H1 (cell line): Measurements from ENCODE around the gene AGT. TPM values are rescaled to one million over a fixed set of nuclear protein-coding genes. Genes with fewer than 3 reads are reported as not detected.

Experiments used
- BRCA1 ChIP-seq: IDR thresholded peaks from 2 replicates; pipeline ENCODE4 v1.6.1; 2012; ENCODE audit warnings: low read depth, low read length, improper control_type of control experiment
- CHD1 ChIP-seq: IDR thresholded peaks from 2 replicates; pipeline ENCODE4 v1.6.1; 2012; ENCODE audit warnings: low read depth, low read length, improper control_type of control experiment
- EP300 ChIP-seq, 2 experiments: IDR thresholded peaks; 1 replicate in 1 of 2; 2 replicates in 1 of 2; pipeline ENCODE4 v1.6.1; 2011 to 2012; ENCODE audit warnings: low read depth in 2 of 2, low read length in 2 of 2, mild to moderate bottlenecking in 2 of 2, borderline replicate concordance in 1 of 2, inconsistent platforms in 1 of 2, moderate library complexity in 1 of 2
- NRF1 ChIP-seq: IDR thresholded peaks from 2 replicates; pipeline ENCODE4 v1.6.1; 2011; ENCODE audit warnings: mild to moderate bottlenecking, low read depth, low read length, improper control_type of control experiment
- RFX5 ChIP-seq: IDR thresholded peaks from 2 replicates; pipeline ENCODE4 v1.6.1; 2011; ENCODE audit warnings: low read depth, low read length, improper control_type of control experiment, borderline replicate concordance
- TAF7 ChIP-seq: optimal IDR thresholded peaks from 2 replicates; pipeline ENCODE3; 2011; ENCODE audit warnings: low read depth, mild to moderate bottlenecking, inconsistent platforms, low read length, moderate library complexity, borderline replicate concordance
- ZNF274 ChIP-seq: IDR thresholded peaks from 2 replicates; pipeline ENCODE4 v1.7.0; 2012; ENCODE audit warnings: low read length, borderline replicate concordance; ENCODE audit errors: extremely low read depth
- polyA plus RNA-seq, 7 experiments: library from polyadenylated mRNA; depleted of rRNA in 3 of 7; stranded (reverse) in 5 of 7; unstranded in 2 of 7; fragments of >200 nt in 5 of 7; fragments of 200-250 nt in 2 of 7; gene quantifications; 1 replicate in 5 of 7; 2 replicates in 1 of 7; 4 replicates in 1 of 7; pipeline versions ENCODE4 v1.2.1 to v1.2.3, GENCODE V29; 2011 to 2013; ENCODE audit warnings: missing spikeins in 2 of 7, mixed read lengths in 2 of 7
- total RNA-seq: library from RNA; stranded (reverse); fragmentation: NEBNext Ultra II Directional; extraction: Animal tissue kit (Norgen Biotek cat#: 25700); gene quantifications from 2 replicates; pipeline ENCODE4 v1.2.1, GENCODE V29; 2021

Gene AGT
- total and polyA plus RNA-seq, 2 of the 8 experiments (the other 6 are each of a cell fraction or from before 2014, with no cell fraction given) = 0.20 TPM; not detected in 1

DNA sequence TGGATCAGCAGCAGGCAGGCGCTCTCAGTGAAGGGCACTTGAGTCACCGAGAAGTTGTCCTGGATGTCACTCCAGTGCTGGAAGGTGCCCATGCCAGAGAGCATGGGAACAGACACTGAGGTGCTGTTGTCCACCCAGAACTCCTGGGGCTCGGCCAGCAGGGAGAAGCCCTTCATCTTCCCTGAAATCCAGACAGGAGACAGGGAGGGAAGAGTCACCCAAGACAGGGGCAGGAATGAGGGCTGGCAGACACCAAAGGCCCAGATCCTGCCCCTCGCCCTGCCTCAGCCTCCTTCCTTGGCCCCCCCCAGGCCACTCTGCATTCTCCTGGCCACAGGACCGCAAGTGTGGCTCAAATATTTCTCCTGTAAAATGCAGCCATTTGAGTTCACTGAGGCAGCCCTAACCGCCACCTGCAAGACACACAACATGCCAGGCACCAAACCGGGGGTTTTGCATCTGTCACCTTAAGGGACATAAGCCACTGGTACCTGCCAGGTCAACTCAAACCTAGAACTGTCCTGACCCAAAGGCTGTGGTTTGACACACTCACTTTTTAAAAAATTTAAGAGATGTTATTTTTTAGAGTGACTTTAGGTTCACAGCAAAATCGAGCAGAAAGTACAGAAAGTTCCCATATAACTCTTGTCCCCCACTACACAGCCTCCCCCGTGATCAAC, 7.8 kb downstream of the AGT start (continued):
- TF ChIP-seq BRCA1 = no peak
- TF ChIP-seq CHD1 = no peak
- no peak for TF ChIP-seq EP300 (IDR thresholded peaks at IDR 0.05; ENCODE audit: borderline replicate concordance in 1 of 2, low read depth in 2 of 2, low read length in 2 of 2)
- no peak for TF ChIP-seq RFX5
- TF ChIP-seq TAF7 = no peak
- TF ChIP-seq NRF1 = no peak
- TF ChIP-seq ZNF274 = no peak
